Measurements from ENCODE around the gene MGA. TPM values are rescaled to one million over a fixed set of nuclear protein-coding genes. Genes with fewer than 3 reads are reported as not detected.

The MGA gene
- total and polyA plus RNA-seq, 2 donors = 7.7 to 115 TPM

- Histone ChIP-seq H3K36me3 (ENCODE audit: insufficient read depth) (peaks cover 1% of the 10 kb centered on the region), H3K4me3 (ENCODE audit: low read depth, low read length) (no peak overlapping the region), H3K27ac (ENCODE audit: low read depth) (no peak overlapping the region), H3K4me1 (ENCODE audit: insufficient read depth) (no peaks in the 10 kb centered on the region)
- WGBS = 50% methylated on average over 4 of the region's 4 CpGs
- DNase-seq (ENCODE audit: extremely low spot score) = no peak
Measured at GRCh38 chr15:41789236-41789635, 129.0 kb downstream of the MGA start.

GRCh38 chr15:41789662-41790061 is 129.5 kb downstream of the MGA start:
- H3K4me1 ChIP-seq (ENCODE audit: insufficient read depth) = no peaks in the 10 kb centered on the region
- no peak for DNase-seq (ENCODE audit: extremely low spot score)
- no peak overlapping the region for H3K4me3 ChIP-seq (ENCODE audit: low read depth, low read length)
- H3K36me3 ChIP-seq (ENCODE audit: insufficient read depth) = peaks cover 1% of the 10 kb centered on the region
- no peak overlapping the region for H3K27ac ChIP-seq (ENCODE audit: low read depth)

DNA sequence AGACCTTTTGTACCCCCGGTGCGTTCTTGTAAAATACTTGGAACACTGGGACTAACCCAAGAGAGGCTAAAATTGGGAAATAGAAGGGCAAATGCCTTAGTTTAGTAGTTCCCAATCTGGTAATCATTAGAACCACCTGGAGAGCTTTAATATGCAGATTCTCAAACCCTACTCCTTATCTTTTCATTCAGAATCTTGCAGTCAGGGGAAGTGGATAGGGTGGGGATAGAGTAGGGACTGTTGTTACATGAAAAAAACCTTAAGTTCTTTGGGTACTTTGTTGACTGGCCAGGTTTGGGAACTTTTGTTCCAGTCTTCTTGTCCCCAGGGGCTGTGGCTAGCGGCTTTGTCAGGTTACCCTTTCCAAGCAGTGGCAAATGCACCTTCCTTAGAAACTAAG is 130.0 kb downstream of the MGA start:
- Histone ChIP-seq H3K36me3 (ENCODE audit: insufficient read depth) (peaks cover 1% of the 10 kb centered on the region), H3K4me3 (ENCODE audit: low read depth, low read length) (no peak overlapping the region), H3K27ac (ENCODE audit: low read depth) (no peak overlapping the region), H3K4me1 (ENCODE audit: insufficient read depth) (no peaks in the 10 kb centered on the region)
- 90% methylated on average over 3 of the region's 3 CpGs for WGBS
- DNase-seq (ENCODE audit: extremely low spot score) = no peak

DNA sequence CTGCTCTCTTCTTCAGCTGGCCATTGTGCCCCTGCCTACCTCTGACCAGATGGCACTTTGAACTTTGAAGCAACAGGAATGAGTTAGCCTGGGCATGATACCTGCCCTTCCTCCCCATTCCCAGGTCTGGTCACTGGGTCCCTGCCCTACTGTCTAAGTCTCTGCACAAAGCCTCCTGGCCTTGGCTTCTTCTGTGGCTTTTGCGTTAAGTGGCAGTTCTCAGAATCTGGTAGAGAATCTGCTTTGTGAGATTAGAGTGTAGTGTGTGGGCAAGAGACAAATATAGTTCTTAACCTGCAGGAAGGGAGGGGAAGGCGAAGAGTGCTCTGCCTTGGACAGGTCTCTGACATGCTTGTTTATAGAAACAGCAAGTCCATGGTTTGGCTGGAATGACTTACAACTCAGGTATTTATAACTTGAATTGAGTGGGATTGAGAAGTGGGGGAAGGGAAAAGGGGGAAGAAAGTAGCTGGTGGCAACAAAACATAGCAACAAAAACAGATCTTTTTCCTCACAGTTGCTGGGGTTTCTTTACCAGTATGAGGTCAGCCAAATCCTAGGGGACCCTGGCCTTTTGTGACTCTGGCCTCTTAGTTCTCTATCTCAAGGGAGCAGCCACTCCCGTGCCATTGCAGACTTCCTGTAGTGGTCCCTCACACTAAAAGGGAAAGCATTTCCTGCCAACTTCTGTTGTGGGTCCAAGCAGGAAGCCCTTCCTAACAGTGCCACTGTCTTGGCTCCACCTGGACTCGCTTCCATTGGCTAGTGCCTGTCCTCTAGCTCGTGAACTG is 130.7 kb downstream of the MGA start:
- Histone ChIP-seq H3K27ac (ENCODE audit: low read depth) (no peak overlapping the region), H3K4me1 (ENCODE audit: insufficient read depth) (no peaks in the 10 kb centered on the region), H3K36me3 (ENCODE audit: insufficient read depth) (peaks cover 1% of the 10 kb centered on the region), H3K4me3 (ENCODE audit: low read depth, low read length) (no peak overlapping the region)
- DNase-seq (ENCODE audit: extremely low spot score) = no peak
- 47% methylated on average over 5 of the region's 5 CpGs for WGBS

DNA sequence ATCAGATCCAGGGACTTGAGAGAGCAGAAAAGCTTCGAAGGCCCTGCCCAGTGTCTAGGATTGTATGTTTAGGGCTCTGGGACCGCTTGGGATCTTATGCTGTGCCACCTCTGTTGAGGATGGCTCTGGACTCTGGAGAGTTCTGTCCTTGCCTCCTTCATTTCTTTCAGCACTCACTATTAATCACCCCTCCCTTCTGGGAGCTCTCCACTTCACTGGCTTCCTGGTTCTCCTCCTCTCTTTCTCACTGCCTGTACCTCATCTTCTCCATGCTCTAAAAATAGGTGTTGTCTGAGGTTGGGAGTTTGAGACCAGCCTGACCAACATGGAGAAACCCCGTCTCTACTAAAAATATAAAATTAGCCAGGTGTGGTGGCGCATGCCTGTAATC is 131.3 kb downstream of the MGA start:
- DNase-seq (ENCODE audit: extremely low spot score) = no peak
- Histone ChIP-seq H3K27ac (ENCODE audit: low read depth) (no peak overlapping the region), H3K36me3 (ENCODE audit: insufficient read depth) (peaks cover 1% of the 10 kb centered on the region), H3K4me3 (ENCODE audit: low read depth, low read length) (no peak overlapping the region), H3K4me1 (ENCODE audit: insufficient read depth) (no peaks in the 10 kb centered on the region)
- 80% methylated on average over 4 of the region's 4 CpGs for WGBS

- no peak overlapping the region for H3K4me3 ChIP-seq (ENCODE audit: low read depth, low read length)
- H3K36me3 ChIP-seq (ENCODE audit: insufficient read depth) = no peaks in the 10 kb centered on the region
- no peak overlapping the region for H3K27ac ChIP-seq (ENCODE audit: low read depth)
- no peak for DNase-seq (ENCODE audit: extremely low spot score)
- 79% methylated on average over 5 of the region's 5 CpGs for WGBS
- no peaks in the 10 kb centered on the region for H3K4me1 ChIP-seq (ENCODE audit: insufficient read depth)
Measured at GRCh38 chr15:41792000-41792637, 131.9 kb downstream of the MGA start.

DNA sequence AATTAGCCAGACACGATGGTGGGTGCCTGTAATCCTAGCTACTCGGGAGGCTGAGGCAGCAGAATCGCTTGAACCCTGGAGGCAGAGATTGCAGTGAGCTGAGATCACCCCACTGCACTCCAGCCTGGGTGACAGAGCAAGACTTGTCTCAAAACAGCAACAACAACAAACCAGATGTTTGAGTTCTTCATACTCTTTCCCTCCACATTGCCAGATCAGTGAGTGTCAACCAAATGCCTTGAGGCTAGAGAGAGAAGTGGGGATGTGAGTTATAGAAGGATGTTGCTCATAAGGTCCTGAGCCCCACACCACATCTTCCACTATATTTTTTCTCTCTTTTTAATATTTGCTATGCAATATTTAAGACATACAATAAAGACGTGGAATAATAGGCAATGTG is 133.9 kb downstream of the MGA start:
- Histone ChIP-seq H3K27ac (ENCODE audit: low read depth) (no peak overlapping the region), H3K4me1 (ENCODE audit: insufficient read depth) (no peaks in the 10 kb centered on the region), H3K36me3 (ENCODE audit: insufficient read depth) (no peaks in the 10 kb centered on the region), H3K4me3 (ENCODE audit: low read depth, low read length) (no peak overlapping the region)
- WGBS = 70% methylated on average over 4 of the region's 4 CpGs
- no peak for DNase-seq (ENCODE audit: extremely low spot score)

- Histone ChIP-seq H3K4me3 (ENCODE audit: low read depth, low read length) (no peak overlapping the region), H3K27ac (ENCODE audit: low read depth) (peak overlapping the region; percentile 46), H3K36me3 (ENCODE audit: insufficient read depth) (no peaks in the 10 kb centered on the region), H3K4me1 (ENCODE audit: insufficient read depth) (no peaks in the 10 kb centered on the region)
- no peak for DNase-seq (ENCODE audit: extremely low spot score)
- 39% methylated on average over 10 of the region's 10 CpGs for WGBS
Measured at GRCh38 chr15:41795996-41796856, 136.0 kb downstream of the MGA start.

- H3K27ac ChIP-seq (ENCODE audit: low read depth) = no peak overlapping the region
- no peak for DNase-seq (ENCODE audit: extremely low spot score)
- WGBS = 79% methylated on average over 8 of the region's 8 CpGs
- H3K4me1 ChIP-seq (ENCODE audit: insufficient read depth) = no peaks in the 10 kb centered on the region
- no peaks in the 10 kb centered on the region for H3K36me3 ChIP-seq (ENCODE audit: insufficient read depth)
- H3K4me3 ChIP-seq (ENCODE audit: low read depth, low read length) = no peak overlapping the region
Measured at GRCh38 chr15:41797201-41797944, 137.2 kb downstream of the MGA start.

DNA sequence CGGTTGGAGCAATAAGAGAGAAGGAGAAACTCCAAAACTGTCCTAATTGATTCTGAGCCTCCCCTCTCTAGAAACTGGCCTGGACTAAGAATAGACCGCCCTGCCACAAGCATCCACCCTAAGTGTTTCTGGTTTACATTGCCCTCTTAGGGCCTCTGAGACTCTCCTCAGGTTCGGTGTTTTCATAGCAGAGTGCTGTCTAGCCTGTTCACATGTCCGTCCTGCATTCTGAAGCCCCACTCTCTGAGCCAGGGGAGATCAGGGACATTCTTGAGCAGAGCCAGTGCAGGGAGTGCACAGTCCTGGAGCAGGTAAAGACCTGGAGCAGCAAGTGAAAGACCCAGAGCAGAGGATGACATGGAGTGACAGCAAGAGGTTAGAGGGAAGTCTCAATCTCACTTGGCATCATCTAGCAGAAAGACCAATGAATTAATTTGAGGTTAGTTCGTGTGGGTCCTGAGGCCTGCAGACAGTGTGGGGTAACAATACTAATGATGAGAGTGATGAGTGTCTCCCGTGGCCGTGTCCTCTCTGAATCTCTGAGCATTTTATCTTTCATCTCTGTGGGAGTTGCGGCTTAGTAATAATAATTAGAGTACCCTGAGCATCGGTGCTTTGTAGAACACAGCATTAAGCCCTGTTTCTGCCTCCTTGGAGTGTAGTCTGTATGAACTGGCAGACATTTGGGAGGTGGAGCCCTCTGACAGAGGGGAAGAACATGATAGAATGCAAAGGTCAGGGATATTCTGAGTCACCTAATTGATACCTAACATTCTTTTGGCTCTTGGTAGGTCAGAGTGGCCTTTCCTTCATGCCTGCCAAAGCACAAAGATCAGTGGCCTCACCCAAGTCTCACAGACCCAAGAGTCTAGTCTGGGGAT is 138.6 kb downstream of the MGA start:
- Histone ChIP-seq H3K4me1 (ENCODE audit: insufficient read depth) (no peaks in the 10 kb centered on the region), H3K27ac (ENCODE audit: low read depth) (no peak overlapping the region)
- WGBS = 88% methylated on average over 9 of the region's 9 CpGs

GRCh38 chr15:41799488-41799805 is 139.2 kb downstream of the MGA start:
- Histone ChIP-seq H3K36me3 (ENCODE audit: insufficient read depth) (no peaks in the 10 kb centered on the region), H3K4me3 (ENCODE audit: low read depth, low read length) (no peak overlapping the region), H3K4me1 (ENCODE audit: insufficient read depth) (no peaks in the 10 kb centered on the region), H3K27ac (ENCODE audit: low read depth) (no peak overlapping the region)
- DNase-seq (ENCODE audit: extremely low spot score) = no peak
- WGBS = 91% methylated on average over 5 of the region's 5 CpGs

More for the DNA sequence above, 138.6 kb downstream of the MGA start:
- Histone ChIP-seq H3K4me3 (ENCODE audit: low read depth, low read length) (no peak overlapping the region), H3K36me3 (ENCODE audit: insufficient read depth) (no peaks in the 10 kb centered on the region)
- no peak for DNase-seq (ENCODE audit: extremely low spot score)

GRCh38 chr15:41801185-41801584 is 141.0 kb downstream of the MGA start:
- H3K4me1 ChIP-seq (ENCODE audit: insufficient read depth) = no peaks in the 10 kb centered on the region
- WGBS = 84% methylated on average over 3 of the region's 3 CpGs

More at GRCh38 chr15:41801185-41801584, 141.0 kb downstream of the MGA start:
- H3K36me3 ChIP-seq (ENCODE audit: insufficient read depth) = no peaks in the 10 kb centered on the region
- no peak overlapping the region for H3K4me3 ChIP-seq (ENCODE audit: low read depth, low read length)
- DNase-seq (ENCODE audit: extremely low spot score) = no peak
- no peak overlapping the region for H3K27ac ChIP-seq (ENCODE audit: low read depth)
